CD4-positive, alpha-beta memory T cell (primary cell): Measurements from ENCODE around the gene SLC18A2. TPM values are rescaled to one million over a fixed set of nuclear protein-coding genes. Genes with fewer than 3 reads are reported as not detected.

Source experiments
- CTCF ChIA-PET: fragments of 350-600 bp; sonication (Branson Sonifier 250); formaldehyde crosslinking; loops from one replicate; lab custom pipeline; 2021; ENCODE audit warnings: inconsistent platforms; ENCODE audit not compliant: partially characterized antibody; lab: Charles Lee
- POLR2A ChIA-PET: fragments of 350-600 bp; sonication (Branson Sonifier 250); formaldehyde crosslinking; loops from one replicate; lab custom pipeline; 2021; ENCODE audit not compliant: partially characterized antibody; lab: Charles Lee
- DNase-seq, 5 donors: peaks; one replicate each; pipeline versions ENCODE4 v3.0.0 to v3.0.0-alpha.2; 2020 to 2022; ENCODE audit warnings: mixed read lengths in 1 of 5
- H3K27ac ChIP-seq: one replicate; pipeline ENCODE4 v1.7.0; 2013; ENCODE audit warnings: low read depth, low read length
- H3K27me3 ChIP-seq: 2 replicates; pipeline ENCODE4 v1.7.0; 2013; ENCODE audit warnings: mild to moderate bottlenecking, low read length, moderate library complexity; ENCODE audit not compliant: insufficient read depth
- H3K36me3 ChIP-seq: 2 replicates; pipeline ENCODE4 v1.7.0; 2013; ENCODE audit warnings: mild to moderate bottlenecking, low read length, moderate library complexity; ENCODE audit not compliant: insufficient read depth
- H3K4me1 ChIP-seq: 2 replicates; pipeline ENCODE4 v1.7.0; 2013; ENCODE audit warnings: mild to moderate bottlenecking, low read length, moderate library complexity; ENCODE audit not compliant: insufficient read depth
- H3K4me3 ChIP-seq, 2 donors: one replicate each; pipeline ENCODE4 v1.7.0; 2013; ENCODE audit warnings: low read length in 2 of 2, mild to moderate bottlenecking in 1 of 2
- H3K9me3 ChIP-seq, 2 donors: one replicate each; pipeline ENCODE4 v1.7.0; 2013; ENCODE audit warnings: low read length in 2 of 2, control low read depth in 1 of 2; ENCODE audit not compliant: control insufficient read depth in 1 of 2
- H3K27ac Mint-ChIP-seq, 7 donors: one replicate each; pipeline ENCODE4 v1.8.0; 2020 to 2021; ENCODE audit warnings: mixed read lengths in 7 of 7, mild to moderate bottlenecking in 6 of 7, inconsistent platforms in 3 of 7, moderate library complexity in 3 of 7
- H3K27me3 Mint-ChIP-seq, 2 donors: one replicate each; pipeline ENCODE4 v1.8.0; 2020 to 2021; ENCODE audit warnings: mixed read lengths in 2 of 2
- H3K36me3 Mint-ChIP-seq, 2 donors: one replicate each; pipeline ENCODE4 v1.8.0; 2020 to 2021; ENCODE audit warnings: mixed read lengths in 2 of 2, inconsistent platforms in 1 of 2, mild to moderate bottlenecking in 1 of 2
- H3K4me1 Mint-ChIP-seq, 4 donors: one replicate each; pipeline ENCODE4 v1.8.0; 2020 to 2021; ENCODE audit warnings: mixed read lengths in 4 of 4, mild to moderate bottlenecking in 1 of 4
- H3K4me3 Mint-ChIP-seq, 8 donors: one replicate each; pipeline ENCODE4 v1.8.0; 2020 to 2021; ENCODE audit warnings: mixed read lengths in 8 of 8, mild to moderate bottlenecking in 7 of 8, moderate library complexity in 6 of 8, inconsistent platforms in 3 of 8
- H3K9me3 Mint-ChIP-seq, 8 donors: one replicate each; pipeline ENCODE4 v1.8.0; 2020 to 2021; ENCODE audit warnings: mixed read lengths in 8 of 8, mild to moderate bottlenecking in 5 of 8, inconsistent platforms in 3 of 8, moderate library complexity in 1 of 8
- intact Hi-C: fragments of 100-400 bp; cut with micrococcal nuclease; formaldehyde crosslinking; loops from one replicate; pipeline ENCODE4 v1.15.1; 2023
- polyA plus RNA-seq, 2 donors: library from polyadenylated mRNA; unstranded; fragments of 300-500 nt; fragmentation: Illumina TruSeq; gene quantifications; one replicate each; pipeline ENCODE4 v1.2.3, GENCODE V29; 2021
- total RNA-seq, 2 experiments: library from RNA; stranded (reverse); gene quantifications; one replicate each; pipeline ENCODE4 v1.2.3, GENCODE V29; 2021

Gene SLC18A2
- total and polyA plus RNA-seq, 4 experiments from 2014 or later, result 0.22 to 0.94 (median 0.64) TPM

DNA sequence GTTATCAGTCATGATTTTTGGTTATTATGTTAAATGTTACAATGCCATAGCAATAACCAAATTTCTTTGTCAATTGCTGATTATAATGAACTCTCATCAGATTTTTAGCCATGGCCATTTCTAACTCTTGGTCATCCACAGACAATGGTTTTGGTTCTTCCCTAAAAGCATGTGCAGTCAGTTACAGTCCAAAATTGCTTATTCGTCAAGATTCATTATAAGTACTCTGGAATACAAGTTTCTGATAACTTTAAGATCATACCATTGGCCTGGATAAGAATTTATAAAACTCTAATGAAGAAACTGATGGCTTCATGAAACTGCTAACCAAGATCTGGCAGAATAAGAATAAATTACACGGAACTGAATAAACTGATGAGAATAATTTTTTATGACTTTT, 83.5 kb downstream of the SLC18A2 start:
- H3K4me1 ChIP-seq, result no peaks in the 10 kb centered on the region
- intact Hi-C loops, result no loop called here
- POLR2A ChIA-PET, result no interaction called here

DNA sequence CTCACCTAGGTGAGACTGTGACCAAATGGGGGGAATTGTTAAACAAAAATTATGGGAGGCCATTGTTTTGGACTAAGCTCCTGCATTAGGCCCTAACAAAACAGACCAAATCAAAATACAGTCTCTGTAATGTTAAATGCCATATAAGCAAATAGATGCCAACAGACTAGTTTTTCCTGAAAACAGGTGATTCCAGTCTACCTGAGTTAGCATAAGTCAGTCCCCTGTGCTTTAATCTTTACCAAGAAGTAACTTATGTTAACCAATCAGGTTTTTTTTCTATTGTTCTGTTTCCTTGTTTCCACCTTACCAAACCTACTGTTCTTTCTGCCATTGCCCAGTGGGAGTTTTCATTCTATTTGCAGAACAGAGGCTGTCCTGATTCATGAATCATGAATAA, 86.3 kb downstream of the SLC18A2 start:
- no peaks in the 10 kb centered on the region for H3K27me3 Mint-ChIP-seq
- Histone ChIP-seq H3K36me3 (no peaks in the 10 kb centered on the region), H3K4me1 (no peaks in the 10 kb centered on the region), H3K27ac (no peak overlapping the region), H3K9me3 (no peaks in the 10 kb centered on the region), H3K27me3 (no peaks in the 10 kb centered on the region), H3K4me3 (no peak overlapping the region)
- H3K4me3 Mint-ChIP-seq, result no peak overlapping the region
- intact Hi-C loops, result no loop called here
- DNase-seq, result no peak
- ChIA-PET POLR2A (no interaction called here), CTCF (interaction anchor here (2.1 kb wide), 1 partner anchor 110 kb away, joined by 6 read pairs; no protein-coding TSS in a partner anchor)
- H3K9me3 Mint-ChIP-seq, result no peaks in the 10 kb centered on the region
- peaks cover 13 to 23% (median 18%) of the 10 kb centered on the region in 4 donors for H3K4me1 Mint-ChIP-seq
- peaks cover 13 to 41% of the 10 kb centered on the region in 2 donors for H3K36me3 Mint-ChIP-seq
- H3K27ac Mint-ChIP-seq, result no peak overlapping the region

More for the DNA sequence above, 83.5 kb downstream of the SLC18A2 start:
- Mint-ChIP-seq H3K9me3 (no peaks in the 10 kb centered on the region), H3K4me3 (no peak overlapping the region), H3K36me3 (peaks cover 8 to 22% of the 10 kb centered on the region in 2 donors), H3K4me1 (peaks cover 2 to 22% (median 11%) of the 10 kb centered on the region in 4 donors), H3K27me3 (no peaks in the 10 kb centered on the region), H3K27ac (no peak overlapping the region)
- Histone ChIP-seq H3K27me3 (no peaks in the 10 kb centered on the region), H3K4me3 (no peak overlapping the region), H3K9me3 (no peaks in the 10 kb centered on the region), H3K36me3 (no peaks in the 10 kb centered on the region), H3K27ac (no peak overlapping the region)
- CTCF ChIA-PET, result interaction anchor here (3.7 kb wide), 1 partner anchor 108 kb away, joined by 21 read pairs; no protein-coding TSS in a partner anchor
- DNase-seq, result no peak

Other genes with a start within 250 kb of the SLC18A2 start
- 1 to 10 TPM in 1 of 2 experiments, under 1 TPM in 1; 0.83 to 1.6 TPM for gene SHTN1, start 235.9 kb upstream of the SLC18A2 start, total RNA-seq
- gene SHTN1, start 235.9 kb upstream of the SLC18A2 start, polyA plus RNA-seq, result under 1 TPM in 1 of 2 donors, not detected in 1; 0.12 TPM
- not detected for gene VAX1, start 102.8 kb upstream of the SLC18A2 start, total RNA-seq
- gene VAX1, start 102.8 kb upstream of the SLC18A2 start, polyA plus RNA-seq, result not detected
- not detected for gene KCNK18, start 43.6 kb upstream of the SLC18A2 start, total RNA-seq
- gene KCNK18, start 43.6 kb upstream of the SLC18A2 start, polyA plus RNA-seq, result not detected
- gene PDZD8, start 134.3 kb downstream of the SLC18A2 start, total RNA-seq, result 10 to 100 TPM; 13.9 to 15.0 TPM
- 1 to 10 TPM; 3.6 to 8.9 TPM for gene PDZD8, start 134.3 kb downstream of the SLC18A2 start, polyA plus RNA-seq